Naive thymus-derived CD4-positive, alpha-beta T cell (primary cell): ENCODE measurements around the gene CERT1. TPM values are rescaled to one million over a fixed set of nuclear protein-coding genes. Genes with fewer than 3 reads are reported as not detected.

Experiments
- ATAC-seq: fragments of 150-1000 bp; cut with Tn5 transposase; 2 replicates; pipeline ENCODE4 v1.10.0; 2021; ENCODE audit warnings: mild to moderate bottlenecking, moderate library complexity
- CTCF ChIA-PET: fragments of 350-600 bp; sonication (Branson Sonifier 250); formaldehyde crosslinking; loops from one replicate; lab custom pipeline; 2021; ENCODE audit warnings: antibody characterized with exemption; lab: Charles Lee
- POLR2A ChIA-PET: fragments of 350-600 bp; sonication (Branson Sonifier 250); formaldehyde crosslinking; loops from one replicate; lab custom pipeline; 2021; ENCODE audit warnings: antibody characterized with exemption, inconsistent platforms; lab: Charles Lee
- DNase-seq, 9 donors: peaks; one replicate each; pipeline versions ENCODE4 v3.0.0 to v3.0.0-alpha.2; 2020 to 2022; ENCODE audit warnings: mixed read lengths in 1 of 9
- H3K27ac ChIP-seq: one replicate; pipeline ENCODE4 v1.7.0; 2013; ENCODE audit warnings: mild to moderate bottlenecking, low read depth, low read length, moderate library complexity
- H3K27me3 ChIP-seq, 2 donors: one replicate each; pipeline ENCODE4 v1.7.0; 2013; ENCODE audit warnings: low read length in 2 of 2, mild to moderate bottlenecking in 2 of 2, moderate library complexity in 2 of 2; ENCODE audit not compliant: control insufficient read depth in 2 of 2, insufficient read depth in 2 of 2
- H3K36me3 ChIP-seq, 3 experiments: 1 replicate in 2 of 3; 2 replicates in 1 of 3; pipeline ENCODE4 v1.7.0; 2013; ENCODE audit warnings: low read length in 3 of 3, mild to moderate bottlenecking in 3 of 3, moderate library complexity in 1 of 3; ENCODE audit not compliant: insufficient read depth in 3 of 3, control insufficient read depth in 2 of 3
- H3K4me1 ChIP-seq, 2 donors: one replicate each; pipeline ENCODE4 v1.7.0; 2013; ENCODE audit warnings: low read length in 2 of 2, mild to moderate bottlenecking in 2 of 2, moderate library complexity in 1 of 2; ENCODE audit not compliant: control insufficient read depth in 2 of 2, insufficient read depth in 2 of 2
- H3K4me3 ChIP-seq: 2 replicates; pipeline ENCODE4 v1.7.0; 2013; ENCODE audit warnings: mild to moderate bottlenecking, low read length
- H3K9me3 ChIP-seq, 3 experiments: 1 replicate in 2 of 3; 2 replicates in 1 of 3; pipeline ENCODE4 v1.7.0; 2013; ENCODE audit warnings: low read length in 3 of 3; ENCODE audit not compliant: control insufficient read depth in 2 of 3
- H3K27ac Mint-ChIP-seq, 9 donors: one replicate each; pipeline ENCODE4 v1.8.0; 2020 to 2022; ENCODE audit warnings: mixed read lengths in 9 of 9, mild to moderate bottlenecking in 8 of 9, moderate library complexity in 5 of 9, inconsistent platforms in 2 of 9
- H3K27me3 Mint-ChIP-seq, 5 donors: one replicate each; pipeline ENCODE4 v1.8.0; 2021 to 2022; ENCODE audit warnings: mixed read lengths in 5 of 5, mild to moderate bottlenecking in 1 of 5
- H3K36me3 Mint-ChIP-seq, 5 donors: one replicate each; pipeline ENCODE4 v1.8.0; 2020 to 2022; ENCODE audit warnings: mixed read lengths in 5 of 5, mild to moderate bottlenecking in 3 of 5, inconsistent platforms in 1 of 5
- H3K4me1 Mint-ChIP-seq, 7 donors: one replicate each; pipeline ENCODE4 v1.8.0; 2020 to 2022; ENCODE audit warnings: mixed read lengths in 7 of 7, mild to moderate bottlenecking in 3 of 7, inconsistent platforms in 1 of 7
- H3K4me3 Mint-ChIP-seq, 10 donors: one replicate each; pipeline ENCODE4 v1.8.0; 2020 to 2022; ENCODE audit warnings: mild to moderate bottlenecking in 10 of 10, mixed read lengths in 10 of 10, moderate library complexity in 6 of 10, inconsistent platforms in 2 of 10
- H3K9me3 Mint-ChIP-seq, 11 donors: one replicate each; pipeline ENCODE4 v1.8.0; 2020 to 2022; ENCODE audit warnings: mixed read lengths in 11 of 11, mild to moderate bottlenecking in 4 of 11, inconsistent platforms in 1 of 11, moderate library complexity in 1 of 11
- intact Hi-C, 2 donors: fragments of 100-400 bp; cut with micrococcal nuclease; formaldehyde crosslinking; loops; one replicate each; pipeline ENCODE4 v1.15.1; 2023
- polyA plus RNA-seq, 2 donors: library from polyadenylated mRNA; unstranded; fragments of 300-500 nt; fragmentation: Illumina TruSeq; gene quantifications; one replicate each; pipeline ENCODE4 v1.2.3, GENCODE V29; 2021
- total RNA-seq, 6 experiments: library from RNA in 5 of 6; stranded (reverse) in 5 of 6; gene quantifications; 1 replicate in 5 of 6; 2 replicates in 1 of 6; pipeline ENCODE4 v1.2.3 and lab custom pipeline; 2021 to 2026

CERT1 gene
- total and polyA plus RNA-seq, 7 experiments from 2014 or later = 13.3 to 60.4 (median 37.7) TPM

DNA sequence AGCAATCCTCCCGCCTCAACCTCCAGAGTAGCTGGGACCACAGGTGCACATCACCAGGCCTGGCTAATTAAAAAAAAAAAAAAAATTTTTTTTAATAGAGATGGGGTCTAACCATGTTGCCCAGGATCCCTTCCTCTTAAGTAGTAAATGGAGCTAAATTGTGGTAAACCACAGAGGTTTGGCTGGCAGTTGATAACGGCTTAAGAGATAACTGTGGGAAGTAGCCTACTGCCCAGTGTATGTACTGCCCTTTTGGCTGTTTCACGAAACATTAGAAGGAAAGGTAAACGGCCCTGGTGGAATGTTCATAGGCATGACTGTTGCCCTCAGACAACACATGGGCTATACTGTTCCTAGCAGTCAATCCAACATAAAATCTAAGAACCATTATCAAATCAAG lies 130.0 kb downstream of the CERT1 start:
- peaks cover 0 to 49% (median 7%) of the 10 kb centered on the region in 3 experiments for H3K36me3 ChIP-seq

GRCh38 chr5:75380099-75380498 lies 131.3 kb downstream of the CERT1 start:
- no peaks in the 10 kb centered on the region for H3K9me3 Mint-ChIP-seq
- ATAC-seq (no peak), DNase-seq (no peak)
- CTCF ChIA-PET = interaction anchor here (0.6 kb wide), 1 partner anchor 1477 kb away, joined by 3 read pairs; no protein-coding TSS in a partner anchor
- H3K4me1 Mint-ChIP-seq = peaks cover 0 to 5% (median 0%) of the 10 kb centered on the region in 7 donors
- no peak overlapping the region for H3K4me3 Mint-ChIP-seq
- Histone ChIP-seq H3K36me3 (peaks cover 0 to 45% (median 7%) of the 10 kb centered on the region in 3 experiments), H3K27me3 (no peaks in the 10 kb centered on the region), H3K9me3 (no peaks in the 10 kb centered on the region), H3K4me3 (no peak overlapping the region), H3K27ac (no peak overlapping the region), H3K4me1 (no peaks in the 10 kb centered on the region)
- intact Hi-C loops = loop anchor here in 1 of 2 donors (10.0 kb wide), 1 partner anchor 305 kb away; no protein-coding TSS in a partner anchor
- H3K27ac Mint-ChIP-seq = no peak overlapping the region
- peaks cover 6 to 33% (median 18%) of the 10 kb centered on the region in 5 donors for H3K36me3 Mint-ChIP-seq
- no peaks in the 10 kb centered on the region for H3K27me3 Mint-ChIP-seq
- POLR2A ChIA-PET = no interaction called here

More for the DNA sequence above, 130.0 kb downstream of the CERT1 start:
- H3K4me1 ChIP-seq = no peaks in the 10 kb centered on the region
- no peak overlapping the region for H3K27ac Mint-ChIP-seq
- DNase-seq (no peak), ATAC-seq (no peak)
- no peak overlapping the region for H3K4me3 ChIP-seq
- POLR2A ChIA-PET = no interaction called here
- H3K9me3 ChIP-seq = no peaks in the 10 kb centered on the region
- CTCF ChIA-PET = no interaction called here
- intact Hi-C loops = loop anchor here in 1 of 2 donors (10.0 kb wide), 1 partner anchor 303 kb away; no protein-coding TSS in a partner anchor
- H3K4me1 Mint-ChIP-seq = peaks cover 0 to 5% (median 0%) of the 10 kb centered on the region in 7 donors
- H3K27me3 Mint-ChIP-seq = no peaks in the 10 kb centered on the region
- no peak overlapping the region for H3K4me3 Mint-ChIP-seq
- H3K9me3 Mint-ChIP-seq = no peaks in the 10 kb centered on the region
- H3K36me3 Mint-ChIP-seq = peaks cover 0 to 25% (median 16%) of the 10 kb centered on the region in 5 donors
- H3K27ac ChIP-seq = no peak overlapping the region
- H3K27me3 ChIP-seq = no peaks in the 10 kb centered on the region

DNA sequence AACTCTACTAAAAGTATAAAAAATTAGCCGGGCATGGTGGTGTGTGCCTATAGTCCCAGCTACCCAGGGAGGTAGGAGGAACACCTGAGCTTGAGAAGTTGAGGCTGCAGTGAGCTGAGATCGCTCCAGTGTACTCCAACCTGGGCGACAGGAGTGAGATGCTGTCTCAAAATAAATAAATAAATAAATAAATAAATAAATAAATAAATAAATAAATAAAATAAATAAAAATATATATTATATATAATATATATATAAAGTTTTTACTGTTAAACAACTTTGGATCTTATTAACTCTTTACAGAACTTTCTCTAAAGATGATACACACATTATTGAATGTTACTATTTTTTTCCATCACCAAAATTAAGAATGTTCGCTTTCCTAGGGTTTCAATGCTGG lies 136.0 kb downstream of the CERT1 start:
- Histone ChIP-seq H3K27ac (no peak overlapping the region), H3K9me3 (no peaks in the 10 kb centered on the region), H3K4me1 (no peaks in the 10 kb centered on the region), H3K27me3 (no peaks in the 10 kb centered on the region), H3K36me3 (peaks cover 0 to 26% (median 0%) of the 10 kb centered on the region in 3 experiments), H3K4me3 (no peak overlapping the region)
- intact Hi-C loops = no loop called here
- DNase-seq (no peak), ATAC-seq (no peak)
- Mint-ChIP-seq H3K27ac (no peak overlapping the region), H3K4me3 (no peak overlapping the region), H3K4me1 (no peaks in the 10 kb centered on the region), H3K36me3 (peaks cover 7 to 34% (median 17%) of the 10 kb centered on the region in 5 donors), H3K27me3 (no peaks in the 10 kb centered on the region), H3K9me3 (no peaks in the 10 kb centered on the region)
- POLR2A ChIA-PET = interaction anchor here (0.7 kb wide), 1 partner anchor 397 kb away, joined by 3 read pairs; no protein-coding TSS in a partner anchor
- CTCF ChIA-PET = interaction anchor here (1.0 kb wide), 1 partner anchor 10 kb away, joined by 3 read pairs; no protein-coding TSS in a partner anchor

DNA sequence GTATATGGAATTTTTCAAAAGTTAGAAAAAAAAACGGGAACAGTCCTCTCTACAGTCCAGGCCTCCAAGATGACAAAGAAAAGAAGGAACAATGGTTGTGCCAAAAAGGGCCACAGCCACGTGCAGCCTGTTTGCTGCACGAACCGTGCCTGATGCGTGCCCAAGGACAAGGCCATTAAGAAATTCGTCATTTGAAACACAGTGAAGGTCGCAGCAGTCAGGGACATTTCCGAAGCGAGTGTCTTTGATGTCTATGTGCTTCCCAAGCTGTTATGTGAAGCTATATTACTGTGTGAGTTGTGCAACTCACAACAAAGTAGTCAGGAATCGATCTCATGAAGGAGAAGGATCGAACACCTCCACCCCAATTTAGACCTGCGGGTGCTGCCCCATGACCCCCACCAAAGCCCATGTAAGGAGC lies 137.0 kb downstream of the CERT1 start:
- ChIA-PET CTCF (no interaction called here), POLR2A (interaction anchor here (0.7 to 1.1 kb wide), 2 partner anchors 9 kb away, joined by 3 to 4 read pairs; no protein-coding TSS in a partner anchor)
- Histone ChIP-seq H3K36me3 (peaks cover 0 to 16% (median 0%) of the 10 kb centered on the region in 3 experiments), H3K27me3 (no peaks in the 10 kb centered on the region), H3K4me1 (no peaks in the 10 kb centered on the region), H3K9me3 (no peaks in the 10 kb centered on the region), H3K27ac (no peak overlapping the region), H3K4me3 (no peak overlapping the region)
- no peak for DNase-seq
- no peak for ATAC-seq
- Mint-ChIP-seq H3K27me3 (no peaks in the 10 kb centered on the region), H3K9me3 (no peaks in the 10 kb centered on the region), H3K4me3 (no peak overlapping the region), H3K36me3 (peaks cover 7 to 33% (median 12%) of the 10 kb centered on the region in 5 donors), H3K4me1 (no peaks in the 10 kb centered on the region), H3K27ac (peak overlapping the region in 1 of 9 donors; percentile 23)
- intact Hi-C loops = no loop called here

DNA sequence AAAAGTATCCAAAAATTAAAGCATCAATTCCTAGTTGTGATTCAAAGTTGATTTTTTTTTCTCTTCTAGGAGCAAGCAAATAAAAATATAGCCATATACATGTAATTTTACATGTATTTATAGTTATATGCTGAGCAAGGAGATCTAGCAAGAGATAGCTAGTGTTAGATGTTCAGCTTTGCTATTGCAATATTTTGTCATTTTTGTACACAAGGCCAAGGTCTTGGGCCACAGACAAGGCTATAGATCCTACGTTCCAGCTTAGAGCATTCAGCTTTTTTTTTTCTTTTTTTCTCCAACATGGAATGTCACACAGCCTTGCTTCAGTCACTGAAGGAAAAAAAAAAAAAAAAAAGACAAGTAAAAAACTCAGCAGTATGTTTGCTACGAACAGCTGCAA lies 137.6 kb downstream of the CERT1 start:
- no peak overlapping the region for H3K27ac ChIP-seq
- Mint-ChIP-seq H3K4me1 (no peaks in the 10 kb centered on the region), H3K4me3 (no peak overlapping the region), H3K36me3 (peaks cover 7 to 38% (median 12%) of the 10 kb centered on the region in 5 donors), H3K27me3 (no peaks in the 10 kb centered on the region), H3K27ac (no peak overlapping the region), H3K9me3 (no peaks in the 10 kb centered on the region)
- ATAC-seq = no peak
- no peak for DNase-seq
- H3K4me1 ChIP-seq = no peaks in the 10 kb centered on the region
- POLR2A ChIA-PET = interaction anchor here (1.1 kb wide), 1 partner anchor 9 kb away, joined by 4 read pairs; no protein-coding TSS in a partner anchor
- intact Hi-C loops = no loop called here
- CTCF ChIA-PET = no interaction called here
- peaks cover 0 to 11% (median 0%) of the 10 kb centered on the region in 3 experiments for H3K36me3 ChIP-seq
- H3K9me3 ChIP-seq = no peaks in the 10 kb centered on the region
- no peak overlapping the region for H3K4me3 ChIP-seq
- H3K27me3 ChIP-seq = no peaks in the 10 kb centered on the region

- Histone ChIP-seq H3K4me3 (no peak overlapping the region), H3K36me3 (no peaks in the 10 kb centered on the region), H3K4me1 (no peaks in the 10 kb centered on the region), H3K27me3 (no peaks in the 10 kb centered on the region), H3K27ac (no peak overlapping the region), H3K9me3 (no peaks in the 10 kb centered on the region)
- H3K9me3 Mint-ChIP-seq = peaks cover 0 to 3% (median 0%) of the 10 kb centered on the region in 11 donors
- H3K27me3 Mint-ChIP-seq = no peaks in the 10 kb centered on the region
- CTCF ChIA-PET = no interaction called here
- H3K4me3 Mint-ChIP-seq = no peak overlapping the region
- peaks cover 0 to 8% (median 0%) of the 10 kb centered on the region in 7 donors for H3K4me1 Mint-ChIP-seq
- no peak for DNase-seq
- ATAC-seq = no peak
- H3K36me3 Mint-ChIP-seq = peaks cover 0 to 20% (median 2%) of the 10 kb centered on the region in 5 donors
- intact Hi-C loops = no loop called here
- POLR2A ChIA-PET = interaction anchor here (0.6 kb wide), 1 partner anchor 588 kb away, joined by 3 read pairs; no protein-coding TSS in a partner anchor
- no peak overlapping the region for H3K27ac Mint-ChIP-seq
Measured at GRCh38 chr5:75368391-75368790, 143.0 kb downstream of the CERT1 start.

GRCh38 chr5:75367401-75367800 lies 144.0 kb downstream of the CERT1 start:
- Mint-ChIP-seq H3K4me3 (no peak overlapping the region), H3K4me1 (peaks cover 0 to 8% (median 0%) of the 10 kb centered on the region in 7 donors), H3K36me3 (peaks cover 0 to 13% (median 0%) of the 10 kb centered on the region in 5 donors), H3K27me3 (no peaks in the 10 kb centered on the region), H3K27ac (no peak overlapping the region), H3K9me3 (peaks cover 0 to 3% (median 0%) of the 10 kb centered on the region in 11 donors)
- H3K27ac ChIP-seq = no peak overlapping the region
- ChIA-PET CTCF (no interaction called here), POLR2A (no interaction called here)
- no peaks in the 10 kb centered on the region for H3K27me3 ChIP-seq
- no peak overlapping the region for H3K4me3 ChIP-seq
- no peaks in the 10 kb centered on the region for H3K4me1 ChIP-seq
- no peaks in the 10 kb centered on the region for H3K36me3 ChIP-seq
- ATAC-seq = no peak
- DNase-seq = no peak
- intact Hi-C loops = no loop called here
- H3K9me3 ChIP-seq = no peaks in the 10 kb centered on the region
